H1 (cell line): ENCODE data around the gene PLXDC2. TPM values are rescaled to one million over a fixed set of nuclear protein-coding genes. Genes with fewer than 3 reads are reported as not detected.

ENCODE experiments used
- MAX ChIP-seq: IDR thresholded peaks from 2 replicates; pipeline ENCODE4 v1.6.1; 2012; ENCODE audit warnings: inconsistent platforms
- PHF8 ChIP-seq: fragments of 200-600 bp; sonication (generic); conservative IDR thresholded peaks from 2 replicates; pipeline ENCODE4 v1.7.1; 2012; ENCODE audit warnings: low read depth, mild to moderate bottlenecking, inconsistent platforms, low read length, moderate library complexity
- polyA plus RNA-seq, 7 experiments: library from polyadenylated mRNA; depleted of rRNA in 3 of 7; stranded (reverse) in 5 of 7; unstranded in 2 of 7; fragments of >200 nt in 5 of 7; fragments of 200-250 nt in 2 of 7; gene quantifications; 1 replicate in 5 of 7; 2 replicates in 1 of 7; 4 replicates in 1 of 7; pipeline versions ENCODE4 v1.2.1 to v1.2.3, GENCODE V29; 2011 to 2013; ENCODE audit warnings: missing spikeins in 2 of 7, mixed read lengths in 2 of 7
- total RNA-seq: library from RNA; stranded (reverse); fragmentation: NEBNext Ultra II Directional; extraction: Animal tissue kit (Norgen Biotek cat#: 25700); gene quantifications from 2 replicates; pipeline ENCODE4 v1.2.1, GENCODE V29; 2021

Gene PLXDC2
- total and polyA plus RNA-seq, 2 of the 8 experiments (the other 6 are each of a cell fraction or from before 2014, with no cell fraction given): 23.0 to 40.5 TPM

GRCh38 chr10:20020677-20021076 lies 204.4 kb downstream of the PLXDC2 start (continued):
- TF ChIP-seq PHF8 (no peak), MAX (no peak)
- TF ChIP-seq, all 59 proteins: peak for 0
